Measurements from ENCODE around the gene IL4.

GRCh38 chr5:132686193-132686592, 12.4 kb downstream of the IL4 start:
- TF ChIP-seq CTCF (tag by site-specific recombination; IDR thresholded peaks at IDR 0.05): no peak
- no peak for TF ChIP-seq KLF10 (tag by site-specific recombination; IDR thresholded peaks at IDR 0.05)
- TF ChIP-seq ZSCAN30 (tag by site-specific recombination; IDR thresholded peaks at IDR 0.05): no peak
- TF ChIP-seq FEZF1 (tag by site-specific recombination; IDR thresholded peaks at IDR 0.05): no peak
- TF ChIP-seq ZBTB7A (tag by site-specific recombination; IDR thresholded peaks at IDR 0.05; ENCODE audit: low read depth): no peak
- TF ChIP-seq SETDB1 (IDR thresholded peaks at IDR 0.05; ENCODE audit: insufficient read length, low read length): no peak
- no peak for TF ChIP-seq REST (tag by site-specific recombination; IDR thresholded peaks at IDR 0.05)
- no peak for TF ChIP-seq ZNF16 (tag by site-specific recombination; IDR thresholded peaks at IDR 0.05; ENCODE audit: low read depth)
- TF ChIP-seq ZBTB44 (tag by site-specific recombination; IDR thresholded peaks at IDR 0.05): no peak
- TF ChIP-seq ZNF423 (tag by site-specific recombination; IDR thresholded peaks at IDR 0.05): no peak
- no peak for TF ChIP-seq ZBTB21 (tag by site-specific recombination; IDR thresholded peaks at IDR 0.05)
- TF ChIP-seq PBX3 (CRISPR knock-in tag; IDR thresholded peaks at IDR 0.05): no peak
- no peak for TF ChIP-seq ZNF114 (tag by site-specific recombination; IDR thresholded peaks at IDR 0.05)
- TF ChIP-seq ZBTB1 (tag by site-specific recombination; IDR thresholded peaks at IDR 0.05): no peak
